Activated T-cell treated with anti-CD3 and anti-CD28 coated beads for 4 hours (primary cell): Measurements from ENCODE around the gene PODN.

Experiments
- DNase-seq: peaks from one replicate; pipeline ENCODE4 v3.0.0-alpha.2; 2020

Gene PODN

DNA sequence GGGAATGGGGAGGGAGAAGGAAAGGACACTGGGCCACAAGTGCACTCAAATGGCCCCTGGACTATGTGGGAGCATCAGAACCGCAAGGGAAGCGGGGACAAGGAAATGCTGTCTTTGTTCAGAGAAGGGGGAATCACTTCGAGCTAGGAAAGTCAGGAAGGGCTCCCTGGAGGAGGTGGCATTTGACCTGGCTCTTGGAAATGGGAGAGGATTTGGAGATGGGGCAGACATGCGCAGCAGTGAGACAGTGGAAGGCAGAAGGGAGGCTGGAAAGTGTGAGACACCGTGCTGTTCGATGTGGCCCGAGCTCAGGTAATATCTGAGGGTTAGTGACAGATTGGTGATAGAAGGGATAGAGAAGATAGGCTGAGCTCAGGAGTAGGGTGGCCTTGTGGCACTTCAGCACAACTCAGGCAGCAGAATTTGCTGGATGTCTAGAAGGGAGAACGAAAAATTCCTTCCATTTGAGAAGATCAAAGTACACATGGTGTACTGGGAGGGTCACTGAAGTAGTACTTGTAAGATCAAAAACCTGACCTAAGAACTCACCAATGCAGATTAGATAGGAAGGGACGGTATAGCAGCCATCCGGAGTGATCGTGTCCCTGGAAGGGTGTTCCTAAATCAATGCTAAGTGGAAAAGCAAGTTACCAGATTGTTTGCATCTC, 55.1 kb downstream of the PODN start:
- DNase-seq: no peak

DNA sequence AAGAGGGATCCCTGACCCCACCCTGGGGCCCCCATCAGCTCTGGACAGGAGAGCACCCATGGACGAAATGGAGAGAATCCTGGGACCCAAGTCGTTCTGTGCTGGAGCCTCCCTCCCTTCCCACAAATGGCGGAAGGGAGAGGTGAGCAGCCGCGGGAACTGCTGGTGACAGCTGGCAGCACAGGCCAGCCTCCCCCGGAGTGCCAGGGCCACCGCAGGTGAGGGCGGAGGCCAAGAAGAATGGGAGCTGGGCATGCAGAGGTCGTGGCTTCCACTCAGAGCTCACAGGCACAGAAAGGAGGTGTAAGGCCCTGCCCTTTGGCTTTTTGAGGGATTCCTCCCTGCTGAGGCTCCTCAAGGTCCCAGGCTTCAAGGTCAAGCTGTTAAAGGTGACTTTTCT, 55.8 kb downstream of the PODN start:
- no peak for DNase-seq

GRCh38 chr1:53120659-53121058, 58.6 kb downstream of the PODN start:
- no peak for DNase-seq

- DNase-seq: no peak
These were observed 59.5 kb downstream of the PODN start for GRCh38 chr1:53121319-53122172.

GRCh38 chr1:53122201-53122885, 60.3 kb downstream of the PODN start:
- no peak for DNase-seq

DNA sequence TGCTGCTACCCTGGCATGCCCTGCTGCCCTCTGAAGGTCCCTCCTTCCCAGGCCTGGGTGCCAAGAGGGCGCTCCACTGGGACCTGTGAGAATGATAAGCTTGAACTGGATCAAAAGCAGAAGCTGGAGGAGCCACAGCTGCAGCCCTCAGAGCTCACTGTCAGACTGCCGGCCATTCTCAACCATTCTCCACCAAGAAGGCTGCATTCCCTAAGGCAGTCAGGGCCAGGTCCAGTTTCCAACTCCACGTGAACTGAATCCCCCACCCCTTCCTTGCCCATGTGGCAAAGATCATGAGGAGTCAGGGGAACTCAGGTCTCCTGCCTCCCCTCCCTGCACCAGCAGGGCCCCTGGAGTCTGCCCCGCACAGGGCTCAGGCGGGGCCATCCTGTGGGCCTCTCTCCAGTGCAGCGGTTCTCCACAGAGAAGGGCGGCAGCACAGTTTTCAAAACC, 61.0 kb downstream of the PODN start:
- no peak for DNase-seq

- no peak for DNase-seq
These were observed 61.6 kb downstream of the PODN start for GRCh38 chr1:53123453-53124140.

GRCh38 chr1:53125122-53125521, 63.1 kb downstream of the PODN start:
- DNase-seq: no peak

- DNase-seq: no peak
These were observed 63.8 kb downstream of the PODN start for GRCh38 chr1:53125623-53126360.

- DNase-seq: no peak
These were observed 64.5 kb downstream of the PODN start for GRCh38 chr1:53126495-53126894.

- no peak for DNase-seq
These were observed 65.5 kb downstream of the PODN start for GRCh38 chr1:53127546-53127945.

DNA sequence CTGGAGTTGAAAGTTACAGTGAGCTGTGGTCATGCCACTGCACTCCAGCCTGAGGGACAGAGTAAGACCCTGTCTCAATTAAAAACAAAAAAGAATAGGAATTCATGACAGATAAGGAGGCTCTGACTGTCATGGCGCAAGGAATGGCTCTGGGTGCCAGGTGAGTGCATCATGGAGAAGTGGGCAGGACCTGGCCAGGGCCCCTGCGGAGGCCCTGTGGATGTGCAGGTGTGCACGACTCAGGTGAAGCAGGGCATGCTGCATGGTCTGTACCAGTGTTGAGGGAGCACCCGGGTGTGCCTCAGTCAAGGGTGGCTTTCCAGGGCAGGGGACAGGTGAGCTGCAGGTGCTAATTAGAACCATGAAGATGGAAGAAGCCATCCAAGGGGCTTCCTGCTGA, 66.4 kb downstream of the PODN start:
- DNase-seq: no peak

DNA sequence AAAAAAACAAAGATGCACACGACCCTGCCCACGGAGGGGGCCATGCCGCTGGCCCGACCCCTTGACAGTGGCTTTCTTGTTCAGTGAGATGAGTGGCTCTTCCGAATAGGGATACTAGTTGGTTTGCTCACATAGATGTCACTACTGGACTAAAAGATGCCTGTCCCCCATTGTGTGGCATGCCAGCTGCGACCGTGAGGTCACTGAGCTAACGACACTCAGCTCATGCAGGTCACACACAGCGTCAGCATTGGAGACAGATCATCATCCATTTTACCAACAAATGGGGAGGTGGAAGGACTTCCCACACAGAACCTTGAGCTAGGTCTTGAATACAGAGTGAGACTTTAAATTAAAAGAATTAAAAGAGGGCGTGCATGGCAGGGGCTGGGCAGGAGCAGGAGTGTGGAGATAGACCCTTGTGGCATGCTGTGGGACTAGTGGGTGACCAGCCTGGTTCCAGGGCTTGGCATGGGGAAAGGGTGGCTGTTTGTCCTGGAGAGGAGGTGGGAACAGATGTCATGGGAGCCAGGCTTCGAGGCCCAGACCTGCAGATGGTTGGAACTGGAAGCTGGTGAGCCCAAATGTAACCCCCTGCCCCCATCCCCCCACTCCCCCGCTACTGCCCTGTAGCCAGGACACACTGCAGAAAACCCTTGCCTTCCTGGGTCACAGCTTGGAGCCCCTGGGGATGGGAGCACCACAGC, 68.0 kb downstream of the PODN start:
- DNase-seq: no peak

DNA sequence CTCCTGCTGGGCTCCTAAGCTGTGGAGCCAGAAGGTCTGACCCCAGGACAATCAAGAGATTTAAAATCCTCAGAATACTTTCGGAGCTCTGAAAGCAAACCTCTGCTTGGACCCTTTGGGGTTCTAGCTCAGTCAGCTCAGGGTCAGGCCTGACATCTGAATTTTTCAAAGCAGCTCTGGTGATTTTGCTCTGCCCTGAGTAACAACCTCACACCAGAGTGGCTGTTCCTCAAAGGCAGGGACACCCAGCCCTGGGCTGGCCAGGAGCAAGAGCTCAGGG, 68.5 kb downstream of the PODN start:
- no peak for DNase-seq

GRCh38 chr1:53130878-53131589, 69.0 kb downstream of the PODN start:
- DNase-seq: no peak

DNA sequence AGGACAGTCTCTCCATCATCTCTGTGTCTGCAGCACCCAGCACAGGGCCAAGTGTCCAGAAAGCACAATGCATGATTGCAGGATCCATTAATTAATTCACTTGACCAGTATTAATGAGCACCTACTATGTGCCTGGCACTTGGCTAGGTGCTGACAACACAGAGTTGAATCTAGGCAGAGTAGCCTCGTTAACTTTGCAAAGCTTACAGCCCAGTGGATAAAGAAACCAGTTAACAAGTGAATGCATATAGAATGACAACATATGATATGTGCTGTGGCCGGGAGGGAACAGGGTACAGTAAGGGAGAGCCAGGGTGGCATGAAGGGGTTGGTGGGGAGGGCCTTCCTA, 69.6 kb downstream of the PODN start:
- DNase-seq: no peak

DNA sequence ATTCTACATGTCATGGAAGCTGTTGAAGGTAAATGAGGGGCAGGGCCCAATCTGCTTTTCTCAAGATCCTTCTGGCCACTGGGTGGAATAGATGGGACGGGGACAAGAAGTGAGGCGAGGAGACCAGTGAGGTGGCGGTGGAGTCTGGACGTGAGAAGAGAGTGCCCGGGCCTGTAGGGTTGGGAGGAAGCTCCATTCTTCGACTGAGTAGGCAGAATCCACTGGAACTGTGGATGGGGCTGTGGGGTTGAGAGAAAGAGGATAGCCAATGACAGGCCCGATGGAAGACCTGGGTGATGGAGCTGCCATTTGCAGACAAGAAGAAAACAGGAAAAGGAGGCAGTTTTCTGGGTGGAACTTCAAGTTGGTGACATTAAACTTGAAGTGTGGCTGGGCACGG, 70.2 kb downstream of the PODN start:
- DNase-seq: no peak

- DNase-seq: no peak
These were observed 71.4 kb downstream of the PODN start for GRCh38 chr1:53133261-53134041.

DNA sequence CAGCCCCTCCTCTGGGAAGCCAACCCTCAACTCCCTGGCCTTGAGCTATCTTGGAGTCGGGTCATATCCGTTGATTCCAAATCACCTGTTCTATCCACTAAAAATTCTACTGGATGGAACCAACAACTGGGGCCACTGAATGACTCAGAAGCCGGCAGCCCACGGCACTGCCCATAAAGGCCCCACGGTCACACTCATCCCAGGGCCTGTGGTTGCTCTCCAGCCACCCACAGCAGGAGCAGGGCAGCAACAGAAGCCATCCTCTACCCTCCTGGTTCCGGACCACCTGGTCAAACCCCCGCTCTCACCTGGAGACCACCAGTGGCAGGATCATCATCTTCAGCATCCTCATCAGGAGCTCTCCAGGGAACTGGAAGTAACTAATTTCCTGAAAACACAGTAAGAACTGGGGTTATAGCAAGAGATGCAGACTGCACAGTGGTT, 72.1 kb downstream of the PODN start:
- no peak for DNase-seq
